HepG2 (cell line): ENCODE data around the gene C16orf54. TPM values are rescaled to one million over a fixed set of nuclear protein-coding genes. Genes with fewer than 3 reads are reported as not detected.

Source experiments
- CENPT ChIP-seq: sonication (generic); formaldehyde crosslinking; IDR thresholded peaks from 2 replicates; pipeline ENCODE4 v1.8.0; 2022; ENCODE audit warnings: low read depth, mild to moderate bottlenecking, moderate library complexity, missing genetic modification reagents
- NFE2 ChIP-seq: sonication (generic); formaldehyde crosslinking; IDR thresholded peaks from 2 replicates; pipeline ENCODE4 v1.4.0; 2020; ENCODE audit warnings: missing genetic modification reagents
- PAWR ChIP-seq: sonication (generic); formaldehyde crosslinking; IDR thresholded peaks from 2 replicates; pipeline ENCODE4 v1.4.0; 2020; ENCODE audit warnings: missing genetic modification reagents, mild to moderate bottlenecking, borderline replicate concordance
- REXO4 ChIP-seq: sonication (generic); formaldehyde crosslinking; IDR thresholded peaks from 2 replicates; pipeline ENCODE4 v1.8.0; 2022; ENCODE audit warnings: missing genetic modification reagents, mild to moderate bottlenecking, borderline replicate concordance
- SALL1 ChIP-seq: sonication (generic); formaldehyde crosslinking; IDR thresholded peaks from 2 replicates; pipeline ENCODE4 v1.8.0; 2022; ENCODE audit warnings: mild to moderate bottlenecking, missing genetic modification reagents
- SRY ChIP-seq: sonication (generic); formaldehyde crosslinking; IDR thresholded peaks from 2 replicates; pipeline ENCODE4 v1.8.0; 2022; ENCODE audit warnings: mild to moderate bottlenecking, missing genetic modification reagents
- TAF15 ChIP-seq: fragments of 200-400 bp; formaldehyde crosslinking; IDR thresholded peaks from one replicate; pipeline ENCODE4 v1.6.1; 2018; ENCODE audit warnings: mild to moderate bottlenecking, low read depth, low read length; ENCODE audit not compliant: poor library complexity, severe bottlenecking
- TGIF2 ChIP-seq: IDR thresholded peaks from 2 replicates; pipeline ENCODE4 v1.6.1; 2016; ENCODE audit warnings: control low read depth, missing compliant biosample characterization
- TOE1 ChIP-seq: sonication (generic); formaldehyde crosslinking; IDR thresholded peaks from 2 replicates; pipeline ENCODE4 v1.4.0; 2020; ENCODE audit warnings: mild to moderate bottlenecking, missing genetic modification reagents
- ZFY ChIP-seq: sonication (generic); formaldehyde crosslinking; IDR thresholded peaks from 2 replicates; pipeline ENCODE4 v1.4.0; 2020; ENCODE audit warnings: missing genetic modification reagents
- ZNF138 ChIP-seq: sonication (generic); formaldehyde crosslinking; IDR thresholded peaks from 2 replicates; pipeline ENCODE4 v1.5.0; 2020; ENCODE audit warnings: mild to moderate bottlenecking, low read depth, missing genetic modification reagents
- ZNF432 ChIP-seq: sonication (generic); formaldehyde crosslinking; IDR thresholded peaks from 2 replicates; pipeline ENCODE4 v1.5.0; 2020; ENCODE audit warnings: missing genetic modification reagents, mild to moderate bottlenecking, borderline replicate concordance
- ZNF557 ChIP-seq: sonication (generic); formaldehyde crosslinking; IDR thresholded peaks from 2 replicates; pipeline ENCODE4 v1.4.0; 2020; ENCODE audit warnings: missing genetic modification reagents
- ZNF672 ChIP-seq: sonication (generic); formaldehyde crosslinking; IDR thresholded peaks from 2 replicates; pipeline ENCODE4 v1.8.1; 2022; ENCODE audit warnings: missing genetic modification reagents
- ZNF7 ChIP-seq: IDR thresholded peaks from 2 replicates; pipeline ENCODE4 v1.6.1; 2016; ENCODE audit warnings: missing biosample characterization, missing genetic modification reagents
- ZNF724P ChIP-seq: sonication (generic); formaldehyde crosslinking; IDR thresholded peaks from 2 replicates; pipeline ENCODE4 v1.8.0; 2022; ENCODE audit warnings: missing genetic modification reagents, borderline replicate concordance
- ZNF749 ChIP-seq: sonication (generic); formaldehyde crosslinking; IDR thresholded peaks from 2 replicates; pipeline ENCODE4 v1.8.0; 2022; ENCODE audit warnings: mild to moderate bottlenecking, missing genetic modification reagents, moderate library complexity, borderline replicate concordance
- polyA plus RNA-seq, 8 experiments: library from polyadenylated mRNA; depleted of rRNA in 3 of 8; stranded (reverse) in 7 of 8; unstranded in 1 of 8; fragments of >200 nt; fragmentation: Illumina TruSeq in 4 of 8; extraction: Trizol in 4 of 8; gene quantifications; 2 replicates each; pipeline versions ENCODE4 v1.2.1 to v1.2.3, GENCODE V29; 2011 to 2016; ENCODE audit warnings: low read depth in 4 of 8, missing spikeins in 1 of 8, mixed read lengths in 1 of 8; ENCODE audit not compliant: insufficient read depth in 1 of 8
- total RNA-seq, 5 experiments: library from RNA; depleted of rRNA; stranded (reverse); fragments of >200 nt; fragmentation: Illumina TruSeq; extraction: Trizol; gene quantifications; 2 replicates each; pipeline ENCODE4 v1.2.3, GENCODE V29; 2016; ENCODE audit warnings: low read depth in 1 of 5
- TF ChIP-seq, protein P1 (sequence below): sonication (generic); formaldehyde crosslinking; IDR thresholded peaks from 2 replicates; pipeline ENCODE4 v1.4.0; 2020; ENCODE audit warnings: missing genetic modification reagents
- TF ChIP-seq, protein P2 (sequence below): IDR thresholded peaks from 2 replicates; pipeline ENCODE4 v1.6.1; 2016; ENCODE audit warnings: control low read depth
- TF ChIP-seq, protein P3 (sequence below): sonication (generic); formaldehyde crosslinking; IDR thresholded peaks from 2 replicates; pipeline ENCODE4 v1.4.0; 2020; ENCODE audit warnings: missing genetic modification reagents, low read depth, mild to moderate bottlenecking, borderline replicate concordance
- TF ChIP-seq, protein P4 (sequence below): sonication (generic); formaldehyde crosslinking; IDR thresholded peaks from 2 replicates; pipeline ENCODE4 v1.4.0; 2020; ENCODE audit warnings: missing genetic modification reagents
- TF ChIP-seq, protein P5 (sequence below): sonication (generic); formaldehyde crosslinking; IDR thresholded peaks from 2 replicates; pipeline ENCODE4 v1.4.0; 2020; ENCODE audit warnings: missing genetic modification reagents
- TF ChIP-seq, protein P6 (sequence below): sonication (generic); formaldehyde crosslinking; IDR thresholded peaks from 2 replicates; pipeline ENCODE4 v1.4.0; 2020; ENCODE audit warnings: missing genetic modification reagents

Gene C16orf54
- total and polyA plus RNA-seq, 2 of the 13 experiments (the other 11 are each of a cell fraction or from before 2014, with no cell fraction given), result not detected

DNA sequence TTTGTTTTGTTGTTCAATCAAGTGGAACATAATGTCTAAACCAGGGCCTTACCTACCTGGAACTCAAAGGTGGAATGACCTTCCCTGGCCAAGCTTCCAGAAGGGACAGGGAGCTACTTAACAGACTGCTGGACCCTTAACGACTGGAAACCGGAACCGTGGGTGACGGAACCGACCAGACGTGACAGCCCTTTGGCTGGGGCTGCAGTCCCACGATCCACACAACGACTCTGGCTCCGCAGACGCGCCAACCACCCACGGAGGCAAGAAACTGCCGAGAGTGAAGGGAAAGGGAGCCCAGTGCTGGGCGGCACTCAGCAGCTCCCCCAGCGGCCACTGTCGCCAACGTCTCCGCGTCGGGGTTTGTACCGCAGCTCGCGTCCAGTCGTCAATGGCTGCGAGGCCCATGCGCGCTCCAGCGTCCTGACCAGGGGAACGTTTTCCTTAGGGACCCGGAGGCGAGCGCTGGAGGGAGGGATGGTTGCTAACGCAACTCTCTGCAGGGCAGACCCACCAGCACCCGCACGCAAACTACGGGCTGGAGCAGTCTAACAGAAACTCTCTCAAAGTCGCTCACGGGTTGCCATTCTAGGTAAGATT, 39.2 kb upstream of the C16orf54 start (continued):
- TF ChIP-seq, protein P1, sequence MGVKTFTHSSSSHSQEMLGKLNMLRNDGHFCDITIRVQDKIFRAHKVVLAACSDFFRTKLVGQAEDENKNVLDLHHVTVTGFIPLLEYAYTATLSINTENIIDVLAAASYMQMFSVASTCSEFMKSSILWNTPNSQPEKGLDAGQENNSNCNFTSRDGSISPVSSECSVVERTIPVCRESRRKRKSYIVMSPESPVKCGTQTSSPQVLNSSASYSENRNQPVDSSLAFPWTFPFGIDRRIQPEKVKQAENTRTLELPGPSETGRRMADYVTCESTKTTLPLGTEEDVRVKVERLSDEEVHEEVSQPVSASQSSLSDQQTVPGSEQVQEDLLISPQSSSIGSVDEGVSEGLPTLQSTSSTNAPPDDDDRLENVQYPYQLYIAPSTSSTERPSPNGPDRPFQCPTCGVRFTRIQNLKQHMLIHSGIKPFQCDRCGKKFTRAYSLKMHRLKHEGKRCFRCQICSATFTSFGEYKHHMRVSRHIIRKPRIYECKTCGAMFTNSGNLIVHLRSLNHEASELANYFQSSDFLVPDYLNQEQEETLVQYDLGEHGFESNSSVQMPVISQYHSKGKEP, result no peak
- peak; percentile 47; the same call in 1 of the 2 replicates for TF ChIP-seq ZFY (CRISPR knock-in tag)
- TF ChIP-seq CENPT, result no peak
- TF ChIP-seq, protein P2, sequence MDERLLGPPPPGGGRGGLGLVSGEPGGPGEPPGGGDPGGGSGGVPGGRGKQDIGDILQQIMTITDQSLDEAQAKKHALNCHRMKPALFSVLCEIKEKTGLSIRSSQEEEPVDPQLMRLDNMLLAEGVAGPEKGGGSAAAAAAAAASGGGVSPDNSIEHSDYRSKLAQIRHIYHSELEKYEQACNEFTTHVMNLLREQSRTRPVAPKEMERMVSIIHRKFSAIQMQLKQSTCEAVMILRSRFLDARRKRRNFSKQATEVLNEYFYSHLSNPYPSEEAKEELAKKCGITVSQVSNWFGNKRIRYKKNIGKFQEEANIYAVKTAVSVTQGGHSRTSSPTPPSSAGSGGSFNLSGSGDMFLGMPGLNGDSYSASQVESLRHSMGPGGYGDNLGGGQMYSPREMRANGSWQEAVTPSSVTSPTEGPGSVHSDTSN (CRISPR knock-in tag), result no peak
- no peak for TF ChIP-seq ZNF432 (CRISPR knock-in tag)
- TF ChIP-seq TGIF2 (CRISPR knock-in tag), result no peak
- TF ChIP-seq TAF15, result no peak
- TF ChIP-seq SALL1 (CRISPR knock-in tag), result peak; percentile 75
- no peak for TF ChIP-seq ZNF749 (CRISPR knock-in tag)
- TF ChIP-seq ZNF724P, result no peak
- no peak for TF ChIP-seq NFE2
- TF ChIP-seq, protein P3, sequence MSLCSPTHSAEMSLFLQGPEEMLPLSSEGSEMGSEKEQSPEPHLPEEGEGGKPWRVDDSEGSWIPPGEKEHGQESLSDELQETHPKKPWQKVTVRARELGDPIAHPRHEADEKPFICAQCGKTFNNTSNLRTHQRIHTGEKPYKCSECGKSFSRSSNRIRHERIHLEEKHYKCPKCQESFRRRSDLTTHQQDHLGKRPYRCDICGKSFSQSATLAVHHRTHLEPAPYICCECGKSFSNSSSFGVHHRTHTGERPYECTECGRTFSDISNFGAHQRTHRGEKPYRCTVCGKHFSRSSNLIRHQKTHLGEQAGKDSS (CRISPR knock-in tag), result no peak; the same call in 1 of the 2 replicates
- TF ChIP-seq, protein P4, sequence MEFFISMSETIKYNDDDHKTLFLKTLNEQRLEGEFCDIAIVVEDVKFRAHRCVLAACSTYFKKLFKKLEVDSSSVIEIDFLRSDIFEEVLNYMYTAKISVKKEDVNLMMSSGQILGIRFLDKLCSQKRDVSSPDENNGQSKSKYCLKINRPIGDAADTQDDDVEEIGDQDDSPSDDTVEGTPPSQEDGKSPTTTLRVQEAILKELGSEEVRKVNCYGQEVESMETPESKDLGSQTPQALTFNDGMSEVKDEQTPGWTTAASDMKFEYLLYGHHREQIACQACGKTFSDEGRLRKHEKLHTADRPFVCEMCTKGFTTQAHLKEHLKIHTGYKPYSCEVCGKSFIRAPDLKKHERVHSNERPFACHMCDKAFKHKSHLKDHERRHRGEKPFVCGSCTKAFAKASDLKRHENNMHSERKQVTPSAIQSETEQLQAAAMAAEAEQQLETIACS (CRISPR knock-in tag), result peak; percentile 69
- no peak for TF ChIP-seq ZNF7
- TF ChIP-seq SRY (CRISPR knock-in tag), result 0 out of 2 replicates have a peak, but pooled peaks have one; percentile 62
- TF ChIP-seq ZNF557 (CRISPR knock-in tag), result no peak
- no peak for TF ChIP-seq ZNF672 (CRISPR knock-in tag)
- TF ChIP-seq ZNF138, result no peak
- no peak for TF ChIP-seq TOE1 (CRISPR knock-in tag)
- TF ChIP-seq, protein P5, sequence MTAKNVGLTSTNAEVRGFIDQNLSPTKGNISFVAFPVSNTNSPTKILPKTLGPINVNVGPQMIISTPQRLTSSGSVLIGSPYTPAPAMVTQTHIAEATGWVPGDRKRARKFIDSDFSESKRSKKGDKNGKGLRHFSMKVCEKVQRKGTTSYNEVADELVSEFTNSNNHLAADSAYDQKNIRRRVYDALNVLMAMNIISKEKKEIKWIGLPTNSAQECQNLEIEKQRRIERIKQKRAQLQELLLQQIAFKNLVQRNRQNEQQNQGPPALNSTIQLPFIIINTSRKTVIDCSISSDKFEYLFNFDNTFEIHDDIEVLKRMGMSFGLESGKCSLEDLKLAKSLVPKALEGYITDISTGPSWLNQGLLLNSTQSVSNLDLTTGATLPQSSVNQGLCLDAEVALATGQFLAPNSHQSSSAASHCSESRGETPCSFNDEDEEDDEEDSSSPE (CRISPR knock-in tag), result peak; percentile 76
- TF ChIP-seq REXO4 (CRISPR knock-in tag), result no peak
- TF ChIP-seq PAWR (CRISPR knock-in tag), result no peak
- TF ChIP-seq, protein P6, sequence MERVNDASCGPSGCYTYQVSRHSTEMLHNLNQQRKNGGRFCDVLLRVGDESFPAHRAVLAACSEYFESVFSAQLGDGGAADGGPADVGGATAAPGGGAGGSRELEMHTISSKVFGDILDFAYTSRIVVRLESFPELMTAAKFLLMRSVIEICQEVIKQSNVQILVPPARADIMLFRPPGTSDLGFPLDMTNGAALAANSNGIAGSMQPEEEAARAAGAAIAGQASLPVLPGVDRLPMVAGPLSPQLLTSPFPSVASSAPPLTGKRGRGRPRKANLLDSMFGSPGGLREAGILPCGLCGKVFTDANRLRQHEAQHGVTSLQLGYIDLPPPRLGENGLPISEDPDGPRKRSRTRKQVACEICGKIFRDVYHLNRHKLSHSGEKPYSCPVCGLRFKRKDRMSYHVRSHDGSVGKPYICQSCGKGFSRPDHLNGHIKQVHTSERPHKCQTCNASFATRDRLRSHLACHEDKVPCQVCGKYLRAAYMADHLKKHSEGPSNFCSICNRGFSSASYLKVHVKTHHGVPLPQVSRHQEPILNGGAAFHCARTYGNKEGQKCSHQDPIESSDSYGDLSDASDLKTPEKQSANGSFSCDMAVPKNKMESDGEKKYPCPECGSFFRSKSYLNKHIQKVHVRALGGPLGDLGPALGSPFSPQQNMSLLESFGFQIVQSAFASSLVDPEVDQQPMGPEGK, result peak; percentile 17; the same call in 1 of the 2 replicates
